Measurements from ENCODE around the gene PLEKHA1. TPM values are rescaled to one million over a fixed set of nuclear protein-coding genes. Genes with fewer than 3 reads are reported as not detected.

PLEKHA1 gene
- total and polyA plus RNA-seq, 2 of the 4 experiments (the other 2 are of a cell fraction): 7.2 to 9.5 TPM

DNA sequence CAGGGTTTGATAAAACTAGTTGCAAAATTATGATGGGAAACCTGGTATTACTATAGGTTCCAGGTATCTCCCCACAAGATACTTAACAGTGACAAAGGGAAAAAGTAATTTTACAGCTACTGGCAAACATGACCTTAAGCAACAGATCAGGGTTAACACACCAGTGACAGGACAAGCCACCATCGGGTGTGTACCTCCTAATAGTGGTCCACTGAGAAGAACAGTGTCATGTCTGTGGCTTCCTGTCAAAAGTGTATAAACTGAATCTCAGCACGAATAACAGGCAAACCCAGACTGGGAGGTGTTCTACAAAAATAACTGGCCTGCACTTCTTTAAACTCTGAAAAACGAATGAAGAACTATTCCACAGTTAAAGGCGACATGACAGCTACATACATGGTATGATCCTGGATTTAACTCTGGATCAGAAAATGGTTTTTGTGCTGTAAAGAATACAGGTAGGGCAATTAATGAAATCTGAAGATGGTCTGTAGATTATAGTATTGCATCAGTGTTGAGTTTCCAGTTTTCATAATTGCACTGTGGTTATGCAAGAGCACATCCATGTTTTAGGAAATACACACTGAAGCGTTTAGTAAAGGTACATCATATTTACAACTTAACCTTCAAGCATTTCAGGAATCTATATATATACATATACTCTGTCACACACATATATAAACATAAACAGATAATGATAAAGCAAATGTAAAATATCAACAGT, 47.9 kb downstream of the PLEKHA1 start:
- no peak overlapping the region for H3K4ac ChIP-seq (ENCODE audit: low read depth, low read length)
- peaks cover 2% of the 10 kb centered on the region; the same call in 1 of the 2 replicates for H3K36me3 ChIP-seq (ENCODE audit: control insufficient read depth, insufficient read depth, low read length)
- no peak overlapping the region for H2AK9ac ChIP-seq (replicated peaks; ENCODE audit: low read depth, low read length, poor library complexity)
- ChIA-PET CTCF (interaction anchor here (0.5 kb wide), 1 partner anchor 291 kb away, joined by 3 read pairs; no protein-coding TSS in a partner anchor), POLR2A (ENCODE audit: unreplicated experiment) (no interaction called here)
- no peaks in the 10 kb centered on the region for H3K27me3 ChIP-seq (ENCODE audit: control insufficient read depth, insufficient read depth, low read length)
- peaks cover 5% of the 10 kb centered on the region for H3K9me1 ChIP-seq (ENCODE audit: insufficient read depth, low read length)
- H4K8ac ChIP-seq (ENCODE audit: low read depth in 2 of 2, low read length in 2 of 2): no peak overlapping the region
- no peak overlapping the region for H2AFZ ChIP-seq (replicated peaks; ENCODE audit: low read length, poor library complexity)
- no TSS peak for BruUV-seq (replicated peaks)
- TF ChIP-seq RAD21 (IDR thresholded peaks at IDR 0.05; ENCODE audit: low read length): no peak
- no peak for TF ChIP-seq NFE2L2 (IDR thresholded peaks at IDR 0.05; ENCODE audit: low read depth, low read length)
- TF ChIP-seq CHD1 (IDR thresholded peaks at IDR 0.05; ENCODE audit: low read depth, low read length): no peak
- 0 out of 2 replicates have a peak, but pooled peaks have one; percentile 21 for TF ChIP-seq CEBPB (IDR thresholded peaks at IDR 0.05; ENCODE audit: low read depth, low read length)
- no peak for TF ChIP-seq MAZ (IDR thresholded peaks at IDR 0.05; ENCODE audit: borderline replicate concordance, low read depth, low read length)
- no peak for TF ChIP-seq ELK1 (IDR thresholded peaks at IDR 0.05; ENCODE audit: borderline replicate concordance, low read depth, low read length)
- no peak for TF ChIP-seq FOS (IDR thresholded peaks at IDR 0.05; ENCODE audit: low read depth, low read length)
- TF ChIP-seq, protein P1, sequence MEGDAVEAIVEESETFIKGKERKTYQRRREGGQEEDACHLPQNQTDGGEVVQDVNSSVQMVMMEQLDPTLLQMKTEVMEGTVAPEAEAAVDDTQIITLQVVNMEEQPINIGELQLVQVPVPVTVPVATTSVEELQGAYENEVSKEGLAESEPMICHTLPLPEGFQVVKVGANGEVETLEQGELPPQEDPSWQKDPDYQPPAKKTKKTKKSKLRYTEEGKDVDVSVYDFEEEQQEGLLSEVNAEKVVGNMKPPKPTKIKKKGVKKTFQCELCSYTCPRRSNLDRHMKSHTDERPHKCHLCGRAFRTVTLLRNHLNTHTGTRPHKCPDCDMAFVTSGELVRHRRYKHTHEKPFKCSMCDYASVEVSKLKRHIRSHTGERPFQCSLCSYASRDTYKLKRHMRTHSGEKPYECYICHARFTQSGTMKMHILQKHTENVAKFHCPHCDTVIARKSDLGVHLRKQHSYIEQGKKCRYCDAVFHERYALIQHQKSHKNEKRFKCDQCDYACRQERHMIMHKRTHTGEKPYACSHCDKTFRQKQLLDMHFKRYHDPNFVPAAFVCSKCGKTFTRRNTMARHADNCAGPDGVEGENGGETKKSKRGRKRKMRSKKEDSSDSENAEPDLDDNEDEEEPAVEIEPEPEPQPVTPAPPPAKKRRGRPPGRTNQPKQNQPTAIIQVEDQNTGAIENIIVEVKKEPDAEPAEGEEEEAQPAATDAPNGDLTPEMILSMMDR (conservative IDR thresholded peaks at IDR 0.05; ENCODE audit: low read depth, low read length): no peak
- no peak overlapping the region for H3K4me2 ChIP-seq (ENCODE audit: low read depth, low read length)
- dilution Hi-C loops (cut with HindIII; ENCODE audit: low sequenced_read_pairs, unreplicated experiment) (no loop called here), intact Hi-C loops (cut with micrococcal nuclease) (loop anchor here (5.0 kb wide), 1 partner anchor 45 kb away; no protein-coding TSS in a partner anchor), in situ Hi-C loops (cut with MboI; ENCODE audit: low sequenced_read_pairs) (no loop called here)
- no peak overlapping the region for H3K4me3 ChIP-seq (ENCODE audit: insufficient read depth, low read depth, low read length)
- no peak overlapping the region for H2BK5ac ChIP-seq (ENCODE audit: low read depth, low read length, poor library complexity, severe bottlenecking)
- no peak overlapping the region for H2BK120ac ChIP-seq (ENCODE audit: low read depth, low read length)
- H3K18ac ChIP-seq (ENCODE audit: low read depth, low read length): no peak overlapping the region
- H4K5ac ChIP-seq (ENCODE audit: low read depth, low read length): no peak overlapping the region
- no peak overlapping the region for H3K56ac ChIP-seq (ENCODE audit: extremely low read depth, insufficient read depth, low read length)
- WGBS, 2 experiments (ENCODE audit: extremely low coverage in 2 of 2, insufficient read length in 1 of 2): 92% methylated on average over 2 of the region's 5 CpGs; no CpG with 5 or more reads in 1 of the 2 experiments
- ATAC-seq (ENCODE audit: low read depth) (no peak), DNase-seq (no peak)
- H4K91ac ChIP-seq (ENCODE audit: insufficient read depth, low read depth, low read length): no peak overlapping the region
- H3K27ac ChIP-seq (ENCODE audit: insufficient read depth, low read length): no peak overlapping the region
- H3K14ac ChIP-seq (replicated peaks; ENCODE audit: low read depth, low read length): no peak overlapping the region
- H2BK15ac ChIP-seq (ENCODE audit: low read depth, low read length): no peak overlapping the region
- H3K79me1 ChIP-seq (ENCODE audit: low read depth in 1 of 2, low read length in 2 of 2): no peaks in the 10 kb centered on the region
- no peaks in the 10 kb centered on the region for H4K20me1 ChIP-seq (ENCODE audit: insufficient read depth, low read length)
- H3K23ac ChIP-seq (ENCODE audit: low read depth, low read length): no peak overlapping the region
- no peak overlapping the region for H2AK5ac ChIP-seq (ENCODE audit: low read depth, low read length)
- H2BK20ac ChIP-seq (ENCODE audit: low read depth, low read length): no peak overlapping the region
- no peaks in the 10 kb centered on the region for H3K9me3 ChIP-seq (ENCODE audit: control insufficient read depth, insufficient read depth, low read length)
- peaks cover 4% of the 10 kb centered on the region for H3K4me1 ChIP-seq (ENCODE audit: control insufficient read depth, insufficient read depth, low read length)
- no peak overlapping the region for H3K9ac ChIP-seq (ENCODE audit: low read depth, low read length)
